Posterior cingulate gyrus (tissue), 11 donors: ENCODE measurements around the gene OR10H1.
A peak's percentile ranks its signal among the peaks of the same experiment; 100 is the strongest.
"Not testable (repeated sequence)": the region's sequence is repeated elsewhere in the genome, so short reads cannot be mapped to it uniquely, and the experiment has no call there.

Source experiments
- DNase-seq, 10 donors: peaks; one replicate each; pipeline versions ENCODE4 v3.0.0 to v3.0.0-alpha.2; 2020 to 2021; ENCODE audit warnings: mixed read lengths in 3 of 10
- intact Hi-C: fragments of 100-400 bp; cut with DNase I; formaldehyde crosslinking; loops from one replicate; pipeline ENCODE4 v1.15.1; 2023

Gene OR10H1

DNA sequence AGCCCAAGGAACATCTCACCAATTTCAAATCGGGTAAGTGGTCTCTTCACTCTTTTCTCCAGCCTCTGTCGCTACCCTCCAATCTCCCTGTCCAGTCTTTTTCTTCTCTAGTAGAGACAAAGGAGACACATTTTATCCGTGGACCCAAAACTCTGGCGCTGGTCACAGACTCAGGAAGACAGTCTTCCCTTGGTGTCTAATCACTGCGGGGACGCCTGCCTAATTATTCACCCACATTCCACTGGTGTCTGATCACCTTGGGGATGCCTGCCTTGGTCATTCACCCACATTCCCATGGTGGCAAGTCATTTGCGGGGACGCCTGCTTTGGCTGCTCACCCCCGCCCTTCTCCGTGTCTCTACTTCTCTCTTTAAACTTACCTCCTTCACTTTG lies 13.8 kb upstream of the OR10H1 start:
- intact Hi-C loops: no loop called here
- DNase-seq: peak in 1 of 10 donors; percentile 49

GRCh38 chr19:15828611-15829305 lies 13.3 kb upstream of the OR10H1 start:
- intact Hi-C loops, DNase-seq: not testable (repeated sequence)

DNA sequence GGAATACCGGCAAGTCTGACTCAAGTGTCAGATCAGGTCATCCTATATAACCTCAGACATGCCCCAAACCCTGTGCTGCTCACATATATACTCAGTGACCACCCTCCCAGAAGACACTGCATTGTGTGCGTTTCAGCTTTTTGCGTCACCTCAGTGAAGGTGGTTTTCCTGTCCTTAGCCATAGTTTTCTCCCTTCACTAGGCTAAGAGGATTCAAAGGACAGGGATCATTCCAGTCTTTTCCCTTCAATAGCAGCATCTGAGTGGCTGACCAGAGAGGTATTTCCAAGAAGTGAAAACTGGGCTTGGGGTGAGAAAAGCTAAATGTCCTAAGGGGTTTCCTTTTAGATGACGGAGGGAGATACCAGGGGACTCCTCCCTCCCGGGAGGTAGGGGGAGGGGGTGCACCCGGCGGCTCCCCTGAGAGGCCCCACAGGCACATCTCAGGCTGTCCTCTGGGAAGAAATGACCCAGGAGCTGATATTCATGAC lies 12.7 kb upstream of the OR10H1 start:
- no peak for DNase-seq
- intact Hi-C loops: no loop called here

DNA sequence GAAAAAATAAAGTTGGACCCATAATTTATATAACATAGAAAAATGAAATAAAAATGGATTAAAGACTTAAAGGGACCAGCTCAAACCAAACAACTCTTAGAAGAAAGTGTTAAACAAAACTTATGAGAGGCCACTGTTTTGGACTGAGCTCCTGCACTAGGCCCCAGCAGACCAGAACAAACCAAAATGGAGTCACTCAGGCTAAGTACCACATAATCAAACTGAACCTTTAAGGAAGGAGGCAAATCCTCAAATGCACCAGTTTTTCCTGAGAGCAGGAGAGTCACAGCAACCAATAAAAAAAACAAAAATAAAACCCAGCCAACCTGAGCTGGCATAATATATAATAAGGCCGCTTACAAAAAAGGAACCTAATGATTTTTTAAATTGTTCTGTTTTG lies 10.3 kb upstream of the OR10H1 start:
- intact Hi-C loops: no loop called here
- no peak for DNase-seq

- intact Hi-C loops: no loop called here
- no peak for DNase-seq
Measured at GRCh38 chr19:15820646-15821045, 5.2 kb upstream of the OR10H1 start.

DNA sequence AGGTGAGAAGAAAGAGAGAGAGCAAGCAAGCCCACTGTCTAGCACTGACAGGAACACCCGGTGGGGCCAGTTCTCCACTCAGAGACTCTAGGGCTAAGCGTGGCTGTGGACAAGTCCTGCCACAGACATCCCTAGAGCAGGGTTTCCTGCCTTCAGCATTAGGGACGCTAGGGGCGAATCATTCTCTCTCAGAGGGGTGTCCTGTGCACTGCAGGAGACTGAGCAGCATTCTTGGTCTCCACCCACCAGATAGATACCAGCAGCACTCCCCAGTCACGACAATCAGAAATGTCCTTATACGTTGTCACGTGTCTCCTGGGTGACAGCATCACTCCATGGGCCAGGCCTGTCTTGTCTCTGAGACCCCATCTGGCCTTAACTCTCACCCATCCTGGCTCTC lies 1.5 kb downstream of the OR10H1 start:
- DNase-seq: no peak
- intact Hi-C loops: no loop called here

- DNase-seq: no peak
- intact Hi-C loops: no loop called here
Measured at GRCh38 chr19:15812060-15812722, 3.3 kb downstream of the OR10H1 start.

GRCh38 chr19:15811476-15811875 lies 4.0 kb downstream of the OR10H1 start:
- intact Hi-C loops: no loop called here
- no peak for DNase-seq

- DNase-seq: no peak
- intact Hi-C loops: no loop called here
Measured at GRCh38 chr19:15810335-15810734, 5.1 kb downstream of the OR10H1 start.

- peak in 1 of 10 donors; percentile 61 for DNase-seq
- intact Hi-C loops: not testable (repeated sequence)
Measured at GRCh38 chr19:15794279-15794678, 21.2 kb downstream of the OR10H1 start.

DNA sequence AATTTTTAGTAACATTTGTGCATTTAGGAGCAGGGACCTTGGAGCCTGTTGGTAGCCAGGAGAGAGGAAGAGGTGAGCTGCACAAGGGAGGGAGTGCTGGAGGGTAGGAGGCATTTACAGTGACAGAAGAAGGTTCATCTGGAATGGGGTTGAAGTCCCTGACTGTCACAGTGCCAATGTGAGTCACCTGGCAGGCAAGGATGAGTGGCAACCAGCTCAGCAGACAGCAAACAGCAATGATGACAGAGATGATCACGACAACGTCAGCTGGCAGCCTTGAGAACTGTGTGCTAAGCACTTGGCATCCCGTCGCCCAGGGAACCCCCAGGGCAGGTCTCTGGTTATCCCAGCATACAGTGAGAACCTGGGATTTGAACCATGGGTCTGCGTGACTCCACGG lies 25.4 kb downstream of the OR10H1 start:
- intact Hi-C loops: no loop called here
- no peak for DNase-seq

- no peak for DNase-seq
- intact Hi-C loops: no loop called here
Measured at GRCh38 chr19:15788594-15789270, 26.7 kb downstream of the OR10H1 start.

DNA sequence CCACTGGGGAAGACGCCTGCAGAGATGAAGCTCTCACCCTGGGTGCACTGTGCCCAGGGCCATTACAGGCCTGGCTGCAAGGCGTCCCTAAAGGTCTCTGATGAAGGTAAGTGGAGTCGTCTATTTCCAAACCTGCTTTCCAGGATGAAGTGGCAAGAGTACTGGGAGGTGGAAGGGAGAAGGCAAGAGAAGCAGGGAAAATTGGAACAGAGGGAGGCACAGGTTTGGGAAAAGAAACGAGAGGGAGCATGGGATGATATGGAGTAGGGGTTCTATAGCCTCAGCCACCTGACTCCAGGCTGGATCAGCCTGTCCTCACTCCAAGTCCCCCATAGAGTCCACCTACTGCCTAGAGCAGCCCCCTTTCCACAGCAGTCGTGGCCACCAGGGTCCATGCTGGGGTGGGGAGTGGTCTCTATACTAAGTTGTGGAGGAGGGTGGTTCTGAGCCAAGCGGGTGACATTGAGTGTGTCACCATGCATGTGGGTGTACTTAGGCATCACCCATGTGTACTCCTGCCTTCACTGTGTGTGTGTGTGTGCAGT lies 27.8 kb downstream of the OR10H1 start, which contains the start of gene OR10H5:
Gene OR10H5, plus strand, starts transcription at position 51 of the 545 bp plus-strand sequence. CDS start 6,388 bp downstream, outside the sequence.
- intact Hi-C loops: no loop called here
- no peak for DNase-seq

- intact Hi-C loops, DNase-seq: not testable (repeated sequence)
Measured at GRCh38 chr19:15782896-15783295, 32.6 kb downstream of the OR10H1 start.

DNA sequence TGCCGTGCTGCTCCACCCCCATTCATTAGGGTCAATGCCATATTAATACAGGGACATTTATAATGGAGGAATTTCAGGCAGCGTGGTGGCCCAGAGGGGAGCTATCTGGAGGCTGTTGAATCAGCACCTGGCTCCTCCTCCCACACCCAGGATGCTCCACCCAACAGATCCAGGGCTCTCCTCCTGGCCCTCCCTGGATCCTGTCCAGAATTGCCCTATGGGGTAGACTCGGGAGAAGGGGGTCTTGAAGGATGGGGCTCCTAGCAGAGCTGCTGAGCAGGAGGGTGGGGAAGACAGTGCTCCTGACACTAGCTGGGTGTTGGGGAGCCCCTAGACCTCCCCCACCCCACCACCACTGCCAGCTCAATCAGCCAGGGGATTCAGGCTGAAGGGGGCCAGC lies 33.3 kb downstream of the OR10H1 start:
- intact Hi-C loops: no loop called here
- no peak for DNase-seq

GRCh38 chr19:15781661-15782060 lies 33.8 kb downstream of the OR10H1 start:
- intact Hi-C loops: no loop called here
- DNase-seq: no peak

DNA sequence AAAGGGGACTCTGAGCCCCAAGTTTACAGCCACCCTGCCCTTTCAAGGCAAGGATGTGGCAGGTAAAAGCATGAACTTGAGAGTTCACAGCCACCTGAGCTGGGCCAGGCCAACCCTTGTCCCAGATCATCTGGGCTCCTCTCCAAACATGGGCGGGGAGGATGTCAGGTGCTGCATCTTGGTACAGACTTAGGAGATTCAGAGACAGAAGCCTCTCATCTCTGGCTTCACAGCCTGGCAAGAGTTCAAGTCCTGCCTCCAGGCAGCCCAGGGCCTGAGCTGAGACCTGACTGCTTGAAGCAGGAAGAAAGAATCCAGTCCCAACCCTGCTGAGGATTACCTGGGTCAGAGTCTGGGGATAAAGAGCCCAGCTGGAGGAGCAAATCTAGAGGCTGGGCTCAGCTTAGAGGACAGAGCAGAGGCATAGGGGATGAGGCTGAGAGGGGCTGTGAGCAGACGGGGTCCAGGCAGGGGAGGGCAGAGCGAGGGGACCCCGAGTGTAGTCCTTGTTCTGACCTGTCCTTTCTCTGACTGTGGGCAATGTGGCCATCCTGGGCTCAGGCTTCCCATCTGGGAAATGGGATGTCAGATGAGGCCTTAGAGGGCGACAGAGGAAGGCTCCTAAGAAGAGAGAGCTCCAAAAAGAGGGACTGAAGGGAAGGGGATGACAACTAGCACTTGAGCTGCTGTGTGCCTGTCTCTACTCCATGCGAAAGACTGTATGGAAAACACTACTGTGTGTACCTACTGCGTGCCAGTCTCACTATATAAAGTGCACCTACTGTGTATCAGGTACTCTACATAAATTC lies 34.6 kb downstream of the OR10H1 start:
- intact Hi-C loops: no loop called here
- DNase-seq: peak in 8 of 10 donors; percentile 15 to 87 (median 20)

DNA sequence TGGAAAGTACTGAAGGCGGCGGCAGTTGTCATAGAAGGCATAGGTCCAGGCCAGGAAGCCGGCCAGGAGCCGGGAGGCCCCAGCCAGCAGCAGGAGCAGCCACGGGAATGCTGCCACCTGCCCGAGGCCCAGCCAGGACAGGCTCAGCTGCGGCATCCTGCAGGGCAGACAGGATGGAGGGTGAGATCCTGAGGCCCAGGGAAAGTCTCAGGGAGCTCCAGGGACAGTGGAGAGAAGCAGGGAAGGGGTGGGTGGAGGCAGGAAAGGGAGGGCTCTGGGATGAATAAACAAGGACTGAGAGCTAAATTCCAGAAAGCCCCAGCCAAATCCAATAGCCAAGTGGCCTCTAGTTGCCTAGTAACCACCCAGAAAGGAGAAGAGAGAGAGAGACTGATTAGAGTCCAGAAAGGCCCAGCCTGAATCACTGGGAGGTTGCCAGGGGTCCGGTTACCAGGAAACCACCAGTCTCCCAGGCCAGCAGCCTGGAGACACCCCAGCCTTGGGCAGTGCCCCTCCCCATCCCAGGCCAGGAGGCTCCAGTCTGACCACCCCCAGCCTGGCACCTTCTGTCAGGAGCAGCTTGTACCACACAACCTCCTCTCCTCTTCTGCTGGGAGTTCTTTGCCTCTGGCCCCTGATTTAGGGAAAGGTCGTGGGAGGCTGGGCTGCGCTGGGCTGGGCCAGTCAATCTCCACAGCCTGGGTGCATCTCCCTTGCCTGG lies 35.5 kb downstream of the OR10H1 start:
- intact Hi-C loops: no loop called here
- DNase-seq: peak; percentile 72 to 95 (median 78)
